Activated CD4-positive, alpha-beta T cell treated with anti-CD3 and anti-CD28 coated beads for 36 hours (primary cell): ENCODE data around the gene RCN2. TPM values are rescaled to one million over a fixed set of nuclear protein-coding genes. Genes with fewer than 3 reads are reported as not detected.

Experiments used
- ATAC-seq: fragments of 200-7000 bp; cut with Tn5 transposase; one replicate; pipeline ENCODE4 v1.10.0; 2021; ENCODE audit warnings: mild to moderate bottlenecking, moderate library complexity
- CTCF ChIA-PET: fragments of 350-600 bp; sonication (Branson Sonifier 250); formaldehyde crosslinking; loops from one replicate; lab custom pipeline; 2021; ENCODE audit warnings: antibody characterized with exemption; lab: Charles Lee
- POLR2A ChIA-PET: fragments of 350-600 bp; sonication (Branson Sonifier 250); formaldehyde crosslinking; loops from one replicate; lab custom pipeline; 2021; ENCODE audit warnings: antibody characterized with exemption, inconsistent platforms; lab: Charles Lee
- DNase-seq: peaks from one replicate; pipeline ENCODE4 v3.0.0-alpha.2; 2020
- H3K27ac Mint-ChIP-seq: one replicate; pipeline ENCODE4 v1.8.0; 2021; ENCODE audit warnings: mixed read lengths
- H3K27me3 Mint-ChIP-seq: one replicate; pipeline ENCODE4 v1.8.0; 2021; ENCODE audit warnings: mixed read lengths
- H3K36me3 Mint-ChIP-seq: one replicate; pipeline ENCODE4 v1.8.0; 2021; ENCODE audit warnings: low read depth, mixed read lengths
- H3K4me1 Mint-ChIP-seq: one replicate; pipeline ENCODE4 v1.8.0; 2021; ENCODE audit warnings: mixed read lengths
- H3K4me3 Mint-ChIP-seq: one replicate; pipeline ENCODE4 v1.8.0; 2021; ENCODE audit warnings: mild to moderate bottlenecking, moderate library complexity, mixed read lengths
- H3K9me3 Mint-ChIP-seq: one replicate; pipeline ENCODE4 v1.8.0; 2021; ENCODE audit warnings: low read depth, mixed read lengths
- intact Hi-C, 2 experiments: fragments of 100-400 bp; cut with DNase I in 1 of 2; cut with micrococcal nuclease in 1 of 2; formaldehyde crosslinking; loops; one replicate each; pipeline versions ENCODE4 v1.14.2 to v1.15.1; 2022 to 2024; cut with DNase I, micrococcal nuclease
- total RNA-seq, 2 experiments: library from RNA; stranded (reverse); gene quantifications; one replicate each; pipeline ENCODE4 v1.2.3, GENCODE V29; 2021

RCN2 gene
- total RNA-seq, 2 experiments from 2014 or later, result 16.6 to 18.9 TPM

DNA sequence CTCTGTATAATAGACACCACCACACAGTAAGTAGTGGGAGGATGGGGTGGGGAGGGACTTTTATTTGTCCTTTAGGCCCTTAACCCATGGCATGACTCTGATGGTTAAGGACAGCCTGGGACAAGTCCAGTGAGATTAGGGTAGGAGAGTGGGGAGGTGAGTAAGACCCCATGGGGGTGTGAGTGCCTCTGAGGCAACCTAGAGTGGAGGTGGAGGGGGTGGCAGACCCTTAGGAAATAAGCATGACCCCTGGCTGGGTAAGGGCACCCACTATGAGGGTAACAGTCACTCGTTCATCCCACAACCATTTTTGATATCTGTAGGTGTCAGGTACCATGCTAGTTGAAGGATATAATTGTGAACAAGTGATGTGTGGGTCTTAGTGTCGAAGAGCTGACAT lies 42.4 kb downstream of the RCN2 start:
- intact Hi-C loops, result loop anchor here (1.0 to 10.0 kb wide), 10 partner anchors 23 to 569 kb away; no protein-coding TSS in a partner anchor
- peak overlapping the region; percentile 1 for H3K27ac Mint-ChIP-seq
- H3K9me3 Mint-ChIP-seq, result peaks cover 2% of the 10 kb centered on the region
- H3K27me3 Mint-ChIP-seq, result no peaks in the 10 kb centered on the region
- H3K4me3 Mint-ChIP-seq, result no peak overlapping the region
- H3K4me1 Mint-ChIP-seq, result peaks cover 17% of the 10 kb centered on the region
- no peak for ATAC-seq
- ChIA-PET POLR2A (interaction anchor here (0.6 to 1.2 kb wide), 4 partner anchors 48 to 1472 kb away, joined by 3 to 4 read pairs (median 3); no protein-coding TSS in a partner anchor), CTCF (interaction anchor here (0.6 to 9.8 kb wide), 44 partner anchors 9 to 749 kb away, joined by 3 to 87 read pairs (median 4); partner anchors contain the start of gene PSTPIP1)
- no peaks in the 10 kb centered on the region for H3K36me3 Mint-ChIP-seq
- no peak for DNase-seq

DNA sequence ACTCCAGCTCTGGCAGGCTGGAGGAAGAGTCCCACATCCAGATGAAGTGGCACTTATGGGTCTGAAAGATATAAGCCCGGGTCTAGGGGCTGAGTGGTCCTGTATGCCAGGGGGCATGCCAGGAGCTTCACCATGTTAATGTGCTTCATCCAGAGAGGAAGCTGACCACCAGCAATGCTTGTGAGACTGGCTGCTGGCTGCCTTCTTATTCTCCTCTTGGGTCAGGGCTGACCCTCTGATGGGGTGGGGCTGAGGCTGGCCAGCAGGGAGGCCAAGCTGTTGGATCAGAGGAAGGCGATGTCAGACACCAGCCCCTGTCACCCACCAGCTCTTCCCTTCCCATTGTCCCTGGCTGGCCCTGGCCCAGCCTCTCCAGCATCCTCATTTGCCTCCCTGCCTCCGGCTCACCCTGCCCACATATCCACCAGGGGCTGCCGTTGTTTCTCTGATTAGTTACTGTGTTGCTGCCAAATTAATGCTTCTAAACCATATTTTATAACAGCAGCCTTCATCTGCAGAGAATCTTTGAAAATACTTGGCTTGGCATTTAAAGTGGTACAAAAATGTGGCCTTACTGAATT lies 43.0 kb downstream of the RCN2 start:
- POLR2A ChIA-PET, result no interaction called here
- no peak for ATAC-seq

GRCh38 chr15:76976141-76976540 lies 44.6 kb downstream of the RCN2 start:
- POLR2A ChIA-PET, result no interaction called here
- peak overlapping the region; percentile 80 for H3K27ac Mint-ChIP-seq
- intact Hi-C loops, result loop anchor here in 1 of 2 experiments (5.0 to 10.0 kb wide), 2 partner anchors 36 to 209 kb away; no protein-coding TSS in a partner anchor
- no peak overlapping the region for H3K4me3 Mint-ChIP-seq
- peaks cover 2% of the 10 kb centered on the region for H3K9me3 Mint-ChIP-seq
- H3K36me3 Mint-ChIP-seq, result no peaks in the 10 kb centered on the region
- no peaks in the 10 kb centered on the region for H3K27me3 Mint-ChIP-seq
- DNase-seq (no peak), ATAC-seq (no peak)
- CTCF ChIA-PET, result interaction anchor here (0.8 to 9.8 kb wide), 8 partner anchors 11 to 371 kb away, joined by 3 to 87 read pairs (median 4); no protein-coding TSS in a partner anchor
- H3K4me1 Mint-ChIP-seq, result peaks cover 17% of the 10 kb centered on the region

More for the DNA sequence above, 43.0 kb downstream of the RCN2 start:
- CTCF ChIA-PET, result interaction anchor here (0.7 to 9.8 kb wide), 19 partner anchors 9 to 569 kb away, joined by 3 to 87 read pairs (median 7); partner anchors contain the start of gene PSTPIP1
- intact Hi-C loops, result loop anchor here (5.0 to 10.0 kb wide), 5 partner anchors 38 to 523 kb away; no protein-coding TSS in a partner anchor
- no peaks in the 10 kb centered on the region for H3K27me3 Mint-ChIP-seq
- H3K4me3 Mint-ChIP-seq, result no peak overlapping the region
- no peaks in the 10 kb centered on the region for H3K36me3 Mint-ChIP-seq
- H3K9me3 Mint-ChIP-seq, result peaks cover 2% of the 10 kb centered on the region
- H3K4me1 Mint-ChIP-seq, result peaks cover 17% of the 10 kb centered on the region
- H3K27ac Mint-ChIP-seq, result no peak overlapping the region
- DNase-seq, result peak; percentile 42

DNA sequence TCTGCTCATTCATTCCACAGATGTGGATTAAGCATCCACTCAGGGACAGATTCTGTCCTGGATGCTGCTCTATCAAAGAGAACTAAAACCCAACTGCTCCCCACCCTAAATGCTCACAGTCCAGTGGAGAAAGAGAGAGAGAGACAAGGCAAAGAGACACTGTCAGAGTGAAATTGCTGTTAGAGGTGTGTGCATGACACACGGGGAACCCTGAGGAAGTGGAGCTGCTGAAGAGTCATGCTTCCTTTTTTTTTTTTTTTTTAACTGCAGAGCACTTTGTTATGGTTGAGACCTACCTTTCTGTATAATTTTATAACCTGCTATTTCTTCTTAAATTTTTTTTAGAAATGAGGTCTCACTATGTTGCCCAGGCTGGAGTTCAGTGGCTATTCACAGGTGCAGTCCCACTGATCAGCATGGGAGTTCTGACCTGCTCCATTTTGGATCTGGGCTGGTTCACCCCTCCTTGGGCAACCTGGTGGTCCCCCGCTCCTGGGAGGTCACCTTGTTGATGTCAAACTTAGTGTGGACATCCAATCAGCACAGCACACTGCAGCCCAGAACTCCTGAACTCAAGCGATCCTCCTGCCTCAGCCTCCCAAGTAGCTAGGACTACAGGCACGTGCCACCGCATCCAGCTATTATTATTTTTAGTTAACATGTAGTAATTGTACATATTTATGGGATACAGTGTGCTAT lies 45.2 kb downstream of the RCN2 start:
- intact Hi-C loops, result loop anchor here in 1 of 2 experiments (5.0 to 10.0 kb wide), 2 partner anchors 36 to 208 kb away; no protein-coding TSS in a partner anchor
- no peaks in the 10 kb centered on the region for H3K27me3 Mint-ChIP-seq
- peak; percentile 61 for DNase-seq
- H3K9me3 Mint-ChIP-seq, result peaks cover 2% of the 10 kb centered on the region
- H3K4me1 Mint-ChIP-seq, result peaks cover 17% of the 10 kb centered on the region
- no peak overlapping the region for H3K4me3 Mint-ChIP-seq
- ATAC-seq, result peak; percentile 91
- no peaks in the 10 kb centered on the region for H3K36me3 Mint-ChIP-seq
- ChIA-PET POLR2A (interaction anchor here (0.9 kb wide), 1 partner anchor 83 kb away, joined by 3 read pairs; no protein-coding TSS in a partner anchor), CTCF (interaction anchor here (0.7 to 9.8 kb wide), 11 partner anchors 11 to 520 kb away, joined by 3 to 87 read pairs (median 4); no protein-coding TSS in a partner anchor)
- H3K27ac Mint-ChIP-seq, result peak overlapping the region; percentile 80

DNA sequence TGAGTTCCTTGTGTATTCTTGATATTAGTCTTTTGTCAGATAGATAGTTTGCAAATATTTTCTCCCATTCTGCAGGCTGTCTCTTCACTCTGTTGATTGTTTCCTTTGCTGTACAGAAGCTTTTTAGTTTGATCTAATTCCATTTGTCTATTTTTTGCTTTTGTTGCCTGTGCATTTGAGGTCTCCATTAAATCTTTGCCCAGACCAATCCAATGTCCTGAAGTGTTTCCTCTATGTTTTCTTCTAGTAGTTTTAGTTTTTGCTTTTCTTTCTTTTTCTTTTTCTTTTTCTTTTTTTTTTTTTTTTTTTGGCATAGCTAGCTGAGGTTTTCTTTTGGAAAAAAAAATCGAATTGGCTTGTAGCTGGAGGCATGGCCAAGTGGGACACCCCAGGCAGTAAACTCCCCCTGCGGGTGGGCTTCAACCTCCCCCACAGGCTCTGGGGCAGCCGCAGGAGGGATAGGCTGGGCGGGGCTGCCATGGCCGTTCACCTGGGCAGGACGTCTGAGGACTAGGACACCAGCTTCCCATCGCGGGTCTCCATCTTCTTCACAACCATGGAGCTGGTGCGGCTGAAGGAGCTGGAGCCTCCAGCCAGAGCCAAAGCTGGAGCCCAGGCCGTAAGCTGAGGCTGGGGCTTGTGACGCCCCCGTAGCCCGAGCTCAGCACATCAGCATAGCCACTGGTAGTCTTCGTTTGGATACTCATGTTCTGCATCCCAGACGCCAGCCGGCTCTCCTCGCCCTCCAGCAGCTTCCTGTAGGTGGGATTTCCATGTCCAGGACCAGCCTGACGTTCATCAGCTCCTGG lies 47.2 kb downstream of the RCN2 start:
- no peaks in the 10 kb centered on the region for H3K27me3 Mint-ChIP-seq
- POLR2A ChIA-PET, result no interaction called here
- CTCF ChIA-PET, result interaction anchor here (0.6 to 9.8 kb wide), 7 partner anchors 14 to 140 kb away, joined by 3 to 87 read pairs (median 3); no protein-coding TSS in a partner anchor
- H3K9me3 Mint-ChIP-seq, result peaks cover 2% of the 10 kb centered on the region
- peaks cover 13% of the 10 kb centered on the region for H3K4me1 Mint-ChIP-seq
- no peaks in the 10 kb centered on the region for H3K36me3 Mint-ChIP-seq
- intact Hi-C loops, result loop anchor here in 1 of 2 experiments (5.0 to 10.0 kb wide), 2 partner anchors 34 to 206 kb away; no protein-coding TSS in a partner anchor
- DNase-seq (no peak), ATAC-seq (no peak)
- H3K27ac Mint-ChIP-seq, result no peak overlapping the region
- no peak overlapping the region for H3K4me3 Mint-ChIP-seq

DNA sequence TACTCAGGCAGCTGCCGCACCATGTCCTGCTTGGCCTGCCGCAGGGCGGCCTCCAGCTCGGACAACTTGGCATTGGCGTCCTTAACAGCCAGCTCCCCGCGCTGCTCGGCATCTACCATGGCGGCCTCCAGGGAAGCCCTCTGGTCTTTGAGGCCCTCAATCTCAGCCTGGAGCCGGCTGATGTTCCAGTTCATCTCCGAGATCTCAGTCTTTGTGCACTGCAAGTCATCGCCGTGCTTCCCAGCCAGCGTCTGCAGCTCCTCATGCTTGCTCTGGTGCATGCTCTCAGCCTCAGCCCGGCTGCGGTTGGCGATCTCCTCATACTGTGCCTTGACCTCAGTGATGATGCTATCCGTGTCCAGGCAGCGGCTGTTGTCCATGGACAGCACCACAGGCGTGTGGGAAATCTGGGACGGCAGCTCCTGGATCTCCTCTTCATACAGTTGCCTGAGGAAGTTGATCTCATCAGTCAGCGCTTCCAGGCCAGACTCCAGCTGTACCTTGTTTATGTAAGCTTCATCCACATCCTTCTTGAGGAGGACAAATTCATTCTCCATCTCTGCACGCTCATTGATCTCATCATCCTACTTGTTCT lies 47.9 kb downstream of the RCN2 start:
- Mint-ChIP-seq H3K27ac (no peak overlapping the region), H3K9me3 (peaks cover 2% of the 10 kb centered on the region), H3K27me3 (no peaks in the 10 kb centered on the region), H3K36me3 (no peaks in the 10 kb centered on the region), H3K4me1 (peaks cover 12% of the 10 kb centered on the region), H3K4me3 (no peak overlapping the region)
- POLR2A ChIA-PET, result no interaction called here
- ATAC-seq (no peak), DNase-seq (no peak)
- intact Hi-C loops, result loop anchor here in 1 of 2 experiments (5.0 to 10.0 kb wide), 2 partner anchors 33 to 205 kb away; no protein-coding TSS in a partner anchor
- CTCF ChIA-PET, result interaction anchor here (0.7 to 9.8 kb wide), 7 partner anchors 15 to 140 kb away, joined by 3 to 87 read pairs (median 3); no protein-coding TSS in a partner anchor

GRCh38 chr15:76979996-76980520 lies 48.5 kb downstream of the RCN2 start:
- ChIA-PET POLR2A (interaction anchor here (0.6 kb wide), 1 partner anchor 24 kb away, joined by 3 read pairs; no protein-coding TSS in a partner anchor), CTCF (interaction anchor here (0.7 to 9.8 kb wide), 5 partner anchors 27 to 783 kb away, joined by 3 to 87 read pairs (median 3); no protein-coding TSS in a partner anchor)
- intact Hi-C loops, result loop anchor here in 1 of 2 experiments (5.0 to 10.0 kb wide), 2 partner anchors 32 to 205 kb away; no protein-coding TSS in a partner anchor
- Mint-ChIP-seq H3K27ac (no peak overlapping the region), H3K36me3 (no peaks in the 10 kb centered on the region), H3K4me1 (peaks cover 12% of the 10 kb centered on the region), H3K4me3 (no peak overlapping the region), H3K9me3 (peaks cover 2% of the 10 kb centered on the region), H3K27me3 (no peaks in the 10 kb centered on the region)
- no peak for ATAC-seq
- DNase-seq, result no peak

GRCh38 chr15:76982356-76982755 lies 50.8 kb downstream of the RCN2 start:
- POLR2A ChIA-PET, result no interaction called here

GRCh38 chr15:76982756-76983155 lies 51.2 kb downstream of the RCN2 start:
- Mint-ChIP-seq H3K36me3 (no peaks in the 10 kb centered on the region), H3K27me3 (no peaks in the 10 kb centered on the region), H3K9me3 (peaks cover 2% of the 10 kb centered on the region), H3K4me1 (peaks cover 19% of the 10 kb centered on the region), H3K27ac (peak overlapping the region; percentile 45), H3K4me3 (no peak overlapping the region)
- DNase-seq (no peak), ATAC-seq (no peak)
- ChIA-PET CTCF (interaction anchor here (0.9 to 2.2 kb wide), 5 partner anchors 9 to 43 kb away, joined by 3 to 7 read pairs (median 5); no protein-coding TSS in a partner anchor), POLR2A (no interaction called here)
- intact Hi-C loops, result no loop called here

More at GRCh38 chr15:76982356-76982755, 50.8 kb downstream of the RCN2 start:
- DNase-seq (no peak), ATAC-seq (no peak)
- H3K27ac Mint-ChIP-seq, result peak overlapping the region; percentile 45
- no peaks in the 10 kb centered on the region for H3K27me3 Mint-ChIP-seq
- no peaks in the 10 kb centered on the region for H3K36me3 Mint-ChIP-seq
- H3K4me1 Mint-ChIP-seq, result peaks cover 16% of the 10 kb centered on the region
- intact Hi-C loops, result no loop called here
- CTCF ChIA-PET, result interaction anchor here (0.7 to 2.2 kb wide), 6 partner anchors 9 to 448 kb away, joined by 3 to 7 read pairs (median 4); no protein-coding TSS in a partner anchor
- peaks cover 2% of the 10 kb centered on the region for H3K9me3 Mint-ChIP-seq
- H3K4me3 Mint-ChIP-seq, result no peak overlapping the region
